ENCODE measurements around the gene MAP3K7.
"Not testable (repeated sequence)": the region's sequence is repeated elsewhere in the genome, so short reads cannot be mapped to it uniquely, and the experiment has no call there.

Gene MAP3K7

DNA sequence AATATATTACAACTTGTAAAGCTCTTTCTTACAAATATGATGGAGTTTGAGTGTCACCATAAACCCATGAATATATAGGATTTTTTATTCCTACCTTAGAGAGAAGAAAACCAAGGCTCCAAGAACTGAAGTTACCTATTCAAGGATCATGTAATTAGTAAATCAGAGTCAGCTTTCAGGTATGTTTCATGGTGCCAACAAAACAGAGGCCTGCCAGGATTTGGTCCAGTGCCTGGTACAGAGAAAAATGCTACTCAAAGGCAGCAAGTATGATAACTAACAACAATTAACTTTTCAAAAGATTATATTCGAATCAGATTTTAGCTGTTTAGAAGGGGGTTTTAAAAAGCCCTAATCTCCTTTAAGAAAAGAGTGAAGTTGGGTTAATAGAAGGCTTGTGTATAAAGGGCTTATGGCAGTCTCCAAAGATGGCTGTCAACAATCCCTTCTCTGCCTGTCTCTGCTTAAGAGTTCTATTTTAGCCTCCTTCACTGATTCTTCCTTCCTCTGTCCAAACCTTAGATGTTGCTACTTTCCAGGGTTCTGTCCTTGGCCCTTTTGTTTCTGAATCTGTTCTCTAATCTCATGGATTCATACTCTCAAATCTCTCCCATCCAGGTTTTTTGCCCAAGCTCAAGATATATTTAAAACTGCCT is 7.8 kb downstream of the MAP3K7 start:
- DNase-seq (ENCODE audit: low read depth in 2 of 2) = no peak

DNA sequence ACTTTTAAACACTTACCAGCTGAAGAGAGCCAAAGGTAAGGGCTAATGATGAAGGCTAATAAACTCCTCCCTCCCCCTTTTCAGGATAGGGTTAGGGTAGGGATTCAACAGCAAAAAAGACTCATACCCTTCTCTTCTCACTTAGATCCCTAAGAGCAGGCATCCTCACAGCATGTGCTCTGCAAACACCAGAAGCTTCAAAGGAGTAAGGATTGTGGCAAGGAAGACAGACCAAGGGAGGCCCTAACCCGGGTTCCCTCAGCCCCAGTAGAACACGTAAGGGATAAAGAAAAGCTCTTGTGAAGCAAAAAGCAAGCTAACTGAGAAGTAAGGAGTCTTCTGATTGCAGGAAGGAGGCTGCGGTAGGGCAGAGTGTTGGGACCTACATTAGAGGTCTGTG is 11.6 kb downstream of the MAP3K7 start:
- no peak for DNase-seq (ENCODE audit: low read depth in 2 of 2)

DNA sequence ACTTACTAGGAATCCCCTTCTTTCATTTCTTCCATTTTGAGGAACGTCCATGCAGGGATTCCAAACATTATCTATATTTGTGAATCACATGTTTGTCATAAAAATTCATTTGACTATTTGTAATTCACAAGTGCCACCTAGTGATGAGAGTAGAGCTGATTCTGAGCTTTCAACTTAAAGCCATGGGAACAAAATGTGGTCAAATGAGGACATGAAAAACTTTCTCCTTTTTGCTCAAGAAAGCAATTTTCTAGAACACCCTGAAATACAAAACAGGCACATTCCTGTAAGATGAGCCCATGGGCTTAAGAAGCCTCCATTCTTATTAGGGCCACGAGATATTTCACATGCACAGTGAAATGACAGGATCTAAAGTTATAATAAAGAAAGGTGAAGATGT is 12.3 kb downstream of the MAP3K7 start:
- DNase-seq (ENCODE audit: low read depth in 2 of 2) = no peak

- no peak for DNase-seq (ENCODE audit: low read depth in 2 of 2)
Measured at GRCh38 chr6:90573624-90574023, 13.2 kb downstream of the MAP3K7 start.

DNA sequence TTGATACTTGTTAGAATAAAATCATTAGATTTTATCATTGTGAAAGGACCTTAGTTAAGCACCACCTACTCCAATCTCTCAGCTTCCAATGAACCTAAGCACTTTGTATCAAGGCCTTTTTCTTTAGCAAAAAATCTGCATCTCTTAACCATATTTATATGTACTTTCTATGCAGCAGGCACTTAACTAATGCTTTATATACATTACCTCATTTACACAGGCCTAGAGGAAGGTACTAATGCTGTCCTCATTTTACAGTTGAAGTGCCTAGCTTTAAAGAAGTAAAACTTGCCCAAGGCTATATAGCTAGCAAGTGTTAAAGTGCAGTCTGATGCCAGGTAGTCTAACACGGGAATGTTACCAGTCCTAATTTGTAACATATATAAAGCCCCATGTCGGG is 14.0 kb downstream of the MAP3K7 start:
- no peak for DNase-seq (ENCODE audit: low read depth in 2 of 2)

GRCh38 chr6:90569223-90569622 is 17.6 kb downstream of the MAP3K7 start:
- no peak for DNase-seq (ENCODE audit: low read depth in 2 of 2)

- not testable (repeated sequence) for DNase-seq (ENCODE audit: low read depth in 2 of 2)
Measured at GRCh38 chr6:90567682-90568081, 19.2 kb downstream of the MAP3K7 start.

- DNase-seq (ENCODE audit: low read depth in 2 of 2) = not testable (repeated sequence)
Measured at GRCh38 chr6:90562341-90562740, 24.5 kb downstream of the MAP3K7 start.

- DNase-seq (ENCODE audit: low read depth in 2 of 2) = no peak
Measured at GRCh38 chr6:90559931-90560330, 26.9 kb downstream of the MAP3K7 start.

- no peak for DNase-seq (ENCODE audit: low read depth in 2 of 2)
Measured at GRCh38 chr6:90557006-90557405, 29.9 kb downstream of the MAP3K7 start.

DNA sequence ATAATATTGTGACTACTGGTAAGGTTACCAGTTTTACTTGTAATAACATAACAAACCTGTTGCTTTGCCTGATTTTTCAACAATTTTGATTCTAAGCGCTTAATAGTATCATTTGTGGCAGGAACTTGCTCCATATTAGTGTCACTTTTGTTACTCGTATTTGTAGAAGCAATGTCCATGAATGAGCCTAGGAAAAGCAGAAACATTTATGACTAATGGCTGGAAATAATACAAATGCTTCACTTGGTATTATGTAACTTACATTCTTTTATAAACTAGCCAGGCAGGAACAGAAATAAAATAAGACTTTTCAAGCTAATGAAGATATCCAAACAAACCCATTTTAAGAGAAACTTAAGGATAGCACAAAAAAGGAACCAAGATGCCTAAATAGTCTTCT is 38.9 kb downstream of the MAP3K7 start:
- DNase-seq (ENCODE audit: low read depth in 2 of 2) = no peak

DNA sequence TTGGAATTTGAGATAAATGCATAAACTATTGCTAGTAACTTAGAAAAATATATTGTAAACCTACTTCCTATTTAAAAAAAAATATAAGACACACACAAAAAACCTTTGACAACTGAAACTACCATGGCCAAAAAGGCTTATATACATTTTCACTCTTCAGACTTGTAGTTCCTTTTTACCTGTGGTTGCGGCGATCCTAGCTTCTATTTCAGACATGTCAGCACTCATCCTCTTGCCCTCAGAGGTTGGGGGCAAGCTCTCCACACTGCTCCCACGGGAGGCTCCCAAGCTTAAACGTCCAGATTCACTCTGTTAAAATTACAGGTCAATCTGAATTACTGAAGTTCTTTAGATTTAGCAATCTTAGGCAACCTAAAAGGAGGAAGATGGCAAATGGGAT is 39.8 kb downstream of the MAP3K7 start:
- no peak for DNase-seq (ENCODE audit: low read depth in 2 of 2)

GRCh38 chr6:90545448-90545847 is 41.4 kb downstream of the MAP3K7 start:
- no peak for DNase-seq (ENCODE audit: low read depth in 2 of 2)

DNA sequence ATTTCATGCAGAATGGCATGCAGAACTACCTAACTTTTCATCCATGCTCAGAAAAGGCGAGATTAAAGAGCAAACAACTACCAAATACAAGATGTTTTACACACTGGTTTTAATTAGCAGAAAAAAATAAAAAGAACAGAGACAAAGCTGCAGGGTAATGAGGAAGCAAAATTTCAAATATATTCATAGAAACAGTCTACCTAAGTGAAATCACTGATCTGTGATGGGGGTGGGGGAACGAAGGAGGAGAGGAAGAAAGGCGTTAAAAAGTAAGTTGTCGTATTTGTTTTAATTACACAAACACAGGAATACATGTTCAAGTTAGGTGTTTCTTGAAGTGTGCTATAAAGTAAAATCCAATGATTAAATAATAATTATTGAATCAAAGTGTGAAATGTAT is 42.1 kb downstream of the MAP3K7 start:
- DNase-seq (ENCODE audit: low read depth in 2 of 2) = no peak

- DNase-seq (ENCODE audit: low read depth in 2 of 2) = no peak
Measured at GRCh38 chr6:90544081-90544480, 42.8 kb downstream of the MAP3K7 start.

GRCh38 chr6:90541221-90541620 is 45.7 kb downstream of the MAP3K7 start:
- no peak for DNase-seq (ENCODE audit: low read depth in 2 of 2)

GRCh38 chr6:90538278-90539046 is 48.4 kb downstream of the MAP3K7 start:
- no peak for DNase-seq (ENCODE audit: low read depth in 2 of 2)

- no peak for DNase-seq (ENCODE audit: low read depth in 2 of 2)
Measured at GRCh38 chr6:90537723-90538258, 49.1 kb downstream of the MAP3K7 start.

DNA sequence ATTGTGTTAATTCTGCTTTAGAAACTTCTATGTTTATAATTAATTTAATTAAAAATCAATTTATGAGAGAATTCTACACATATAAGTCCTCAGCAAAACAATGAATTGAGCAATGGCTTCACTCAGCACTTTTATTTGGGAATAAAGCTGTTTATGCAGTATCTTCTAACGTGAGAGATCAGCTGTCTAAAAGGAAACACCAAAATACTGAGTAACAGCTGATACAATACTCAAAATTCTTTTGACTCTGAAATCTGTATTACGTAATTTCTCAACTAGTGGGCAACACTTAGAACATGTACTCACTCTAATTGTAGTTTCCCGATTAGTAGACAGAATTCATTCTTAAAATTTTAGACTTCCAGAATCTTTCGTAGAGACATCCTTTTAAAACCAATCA is 49.8 kb downstream of the MAP3K7 start:
- no peak for DNase-seq (ENCODE audit: low read depth in 2 of 2)

- no peak for DNase-seq (ENCODE audit: low read depth in 2 of 2)
Measured at GRCh38 chr6:90536520-90536919, 50.4 kb downstream of the MAP3K7 start.

- no peak for DNase-seq (ENCODE audit: low read depth in 2 of 2)
Measured at GRCh38 chr6:90534337-90535025, 52.4 kb downstream of the MAP3K7 start.

- no peak for DNase-seq (ENCODE audit: low read depth in 2 of 2)
Measured at GRCh38 chr6:90533615-90534336, 53.1 kb downstream of the MAP3K7 start.

Data from activated CD8-positive, alpha-beta memory T cell treated with anti-CD3 and anti-CD28 coated beads for 4 hours (primary cell).